ENCODE data around the gene HAUS5. TPM values are rescaled to one million over a fixed set of nuclear protein-coding genes. Genes with fewer than 3 reads are reported as not detected.
"Not testable (repeated sequence)": the region's sequence is repeated elsewhere in the genome, so short reads cannot be mapped to it uniquely, and the experiment has no call there.

HAUS5 gene
- total RNA-seq, 1 donor from 2014 or later = 3.9 TPM

- no peak for DNase-seq (ENCODE audit: low read depth)
- TF ChIP-seq, protein P1, sequence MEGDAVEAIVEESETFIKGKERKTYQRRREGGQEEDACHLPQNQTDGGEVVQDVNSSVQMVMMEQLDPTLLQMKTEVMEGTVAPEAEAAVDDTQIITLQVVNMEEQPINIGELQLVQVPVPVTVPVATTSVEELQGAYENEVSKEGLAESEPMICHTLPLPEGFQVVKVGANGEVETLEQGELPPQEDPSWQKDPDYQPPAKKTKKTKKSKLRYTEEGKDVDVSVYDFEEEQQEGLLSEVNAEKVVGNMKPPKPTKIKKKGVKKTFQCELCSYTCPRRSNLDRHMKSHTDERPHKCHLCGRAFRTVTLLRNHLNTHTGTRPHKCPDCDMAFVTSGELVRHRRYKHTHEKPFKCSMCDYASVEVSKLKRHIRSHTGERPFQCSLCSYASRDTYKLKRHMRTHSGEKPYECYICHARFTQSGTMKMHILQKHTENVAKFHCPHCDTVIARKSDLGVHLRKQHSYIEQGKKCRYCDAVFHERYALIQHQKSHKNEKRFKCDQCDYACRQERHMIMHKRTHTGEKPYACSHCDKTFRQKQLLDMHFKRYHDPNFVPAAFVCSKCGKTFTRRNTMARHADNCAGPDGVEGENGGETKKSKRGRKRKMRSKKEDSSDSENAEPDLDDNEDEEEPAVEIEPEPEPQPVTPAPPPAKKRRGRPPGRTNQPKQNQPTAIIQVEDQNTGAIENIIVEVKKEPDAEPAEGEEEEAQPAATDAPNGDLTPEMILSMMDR (IDR thresholded peaks at IDR 0.05; ENCODE audit: insufficient read depth, low read length, severe bottlenecking) = no peak
- no peaks in the 10 kb centered on the region for H3K27me3 ChIP-seq (ENCODE audit: control insufficient read depth, insufficient read depth, low read length)
- FAIRE-seq = no peak
- no peak overlapping the region for H3K4me3 ChIP-seq (ENCODE audit: low read depth, low read length)
- no peaks in the 10 kb centered on the region for H3K36me3 ChIP-seq (ENCODE audit: control insufficient read depth, insufficient read depth, low read length)
Measured at GRCh38 chr19:35587321-35587720, 25.2 kb upstream of the HAUS5 start.

DNA sequence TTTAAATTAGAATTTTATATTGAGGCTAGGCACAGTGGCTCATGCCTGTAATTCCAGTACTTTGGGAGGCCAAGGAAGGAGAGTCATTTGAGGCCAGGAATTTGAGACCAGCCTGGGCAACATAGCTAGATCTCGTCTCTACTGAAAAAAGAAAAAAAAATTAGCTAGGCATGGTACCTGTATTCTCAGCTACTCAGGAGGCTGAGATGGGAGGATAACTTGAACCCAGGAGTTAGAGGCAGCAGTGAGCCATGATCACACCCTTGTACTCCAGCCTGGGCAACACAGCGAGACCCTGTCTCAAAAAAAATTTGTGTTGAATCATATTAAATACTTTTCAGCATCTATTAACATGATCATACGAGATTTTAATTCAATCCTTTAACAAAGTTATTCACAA is 21.7 kb upstream of the HAUS5 start:
- FAIRE-seq = no peak
- no peak overlapping the region for H3K4me3 ChIP-seq (ENCODE audit: low read depth, low read length)
- TF ChIP-seq, protein P1 (IDR thresholded peaks at IDR 0.05; ENCODE audit: insufficient read depth, low read length, severe bottlenecking) = no peak
- DNase-seq (ENCODE audit: low read depth) = no peak
- H3K27me3 ChIP-seq (ENCODE audit: control insufficient read depth, insufficient read depth, low read length) = no peaks in the 10 kb centered on the region
- no peaks in the 10 kb centered on the region for H3K36me3 ChIP-seq (ENCODE audit: control insufficient read depth, insufficient read depth, low read length)

DNA sequence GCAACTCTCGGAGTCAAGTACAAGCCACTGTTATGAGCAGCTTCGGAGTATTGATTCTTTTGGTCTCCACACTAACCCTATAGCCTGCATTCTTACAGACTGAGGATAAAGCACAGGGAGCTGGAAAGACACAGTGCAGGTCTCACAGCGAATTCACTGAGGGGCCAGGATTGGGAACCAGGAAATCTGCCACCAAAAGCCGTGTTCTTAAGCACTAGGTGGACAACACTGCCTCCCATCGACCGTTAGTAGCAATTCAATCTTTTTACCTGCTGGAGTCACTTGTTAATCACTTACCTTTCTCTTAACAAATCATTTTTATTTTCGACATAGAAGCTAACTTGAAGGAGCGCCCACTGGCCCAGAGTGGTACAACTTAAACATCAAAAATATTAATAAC is 20.3 kb upstream of the HAUS5 start:
- FAIRE-seq (no peak), DNase-seq (ENCODE audit: low read depth) (peak; percentile 56)
- Histone ChIP-seq H3K4me3 (ENCODE audit: low read depth, low read length) (no peak overlapping the region), H3K27me3 (ENCODE audit: control insufficient read depth, insufficient read depth, low read length) (no peaks in the 10 kb centered on the region), H3K36me3 (ENCODE audit: control insufficient read depth, insufficient read depth, low read length) (no peaks in the 10 kb centered on the region)
- TF ChIP-seq, protein P1 (IDR thresholded peaks at IDR 0.05; ENCODE audit: insufficient read depth, low read length, severe bottlenecking) = peak; percentile 74

DNA sequence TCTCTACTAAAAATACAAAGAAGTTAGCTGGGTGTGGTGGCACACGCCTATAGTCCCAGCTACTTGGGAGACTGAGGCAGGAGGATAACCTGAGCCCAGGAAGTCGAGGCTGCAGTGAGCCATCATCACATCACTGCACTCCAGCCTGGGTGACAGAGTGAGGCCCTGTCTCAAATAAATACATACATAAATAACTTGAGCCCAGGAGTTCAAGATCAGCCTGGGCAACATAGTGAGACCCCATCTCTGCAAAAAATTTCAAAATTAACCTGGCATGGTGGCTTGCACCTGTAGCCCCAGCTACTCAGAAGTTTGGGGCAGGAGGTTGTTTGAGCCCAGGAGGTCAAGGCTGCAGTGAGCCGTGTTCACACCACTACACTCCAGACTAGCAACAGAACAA is 17.5 kb upstream of the HAUS5 start:
- not testable (repeated sequence) for DNase-seq (ENCODE audit: low read depth); H3K36me3 ChIP-seq (ENCODE audit: control insufficient read depth, insufficient read depth, low read length); H3K4me3 ChIP-seq (ENCODE audit: low read depth, low read length); FAIRE-seq; H3K27me3 ChIP-seq (ENCODE audit: control insufficient read depth, insufficient read depth, low read length)

- H3K36me3 ChIP-seq (ENCODE audit: control insufficient read depth, insufficient read depth, low read length) = no peaks in the 10 kb centered on the region
- no peak overlapping the region for H3K4me3 ChIP-seq (ENCODE audit: low read depth, low read length)
- TF ChIP-seq, protein P1 (IDR thresholded peaks at IDR 0.05; ENCODE audit: insufficient read depth, low read length, severe bottlenecking) = no peak
- FAIRE-seq = no peak
- no peak for DNase-seq (ENCODE audit: low read depth)
- H3K27me3 ChIP-seq (ENCODE audit: control insufficient read depth, insufficient read depth, low read length) = no peaks in the 10 kb centered on the region
Measured at GRCh38 chr19:35595928-35596327, 16.6 kb upstream of the HAUS5 start.

DNA sequence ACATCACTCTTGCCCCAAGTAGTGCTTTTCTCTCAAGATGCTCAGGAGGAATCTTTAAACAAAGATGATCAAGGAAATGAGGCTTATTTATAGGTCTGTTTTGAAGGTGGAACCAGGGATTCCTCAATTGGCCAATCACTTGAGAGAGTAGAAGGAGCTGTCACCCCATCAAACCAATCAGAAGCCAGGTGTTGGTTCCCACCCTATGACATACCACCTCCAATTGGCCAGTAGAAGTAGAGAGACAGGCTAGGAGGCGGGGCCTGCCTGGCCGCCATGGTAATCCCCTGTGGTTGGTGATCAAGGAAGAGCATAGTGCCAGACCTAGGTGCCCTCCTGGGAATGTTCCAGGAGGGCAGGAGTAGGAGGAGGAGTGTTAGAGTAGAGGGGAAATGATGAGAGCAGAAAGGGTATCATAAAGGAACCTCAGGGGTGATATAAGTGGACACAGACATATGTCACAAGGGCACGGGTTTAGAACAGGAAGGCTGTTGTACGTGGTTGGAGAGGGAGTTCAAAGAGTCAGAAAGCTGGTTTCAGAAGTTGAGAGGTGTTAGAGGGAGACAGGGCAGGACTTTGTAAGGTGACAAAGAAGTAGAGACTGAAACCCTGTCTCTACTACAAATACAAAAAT is 16.1 kb upstream of the HAUS5 start:
- FAIRE-seq (no peak), DNase-seq (ENCODE audit: low read depth) (no peak)
- TF ChIP-seq, protein P1 (IDR thresholded peaks at IDR 0.05; ENCODE audit: insufficient read depth, low read length, severe bottlenecking) = no peak
- Histone ChIP-seq H3K4me3 (ENCODE audit: low read depth, low read length) (no peak overlapping the region), H3K36me3 (ENCODE audit: control insufficient read depth, insufficient read depth, low read length) (no peaks in the 10 kb centered on the region), H3K27me3 (ENCODE audit: control insufficient read depth, insufficient read depth, low read length) (no peaks in the 10 kb centered on the region)

All from bronchial epithelial cell (primary cell).